ENCODE data around the gene DNAH9. TPM values are rescaled to one million over a fixed set of nuclear protein-coding genes. Genes with fewer than 3 reads are reported as not detected.

DNAH9 gene
- total and polyA plus RNA-seq, 11 donors, result 0.07 to 2.3 (median 0.49) TPM; not detected in 7

DNA sequence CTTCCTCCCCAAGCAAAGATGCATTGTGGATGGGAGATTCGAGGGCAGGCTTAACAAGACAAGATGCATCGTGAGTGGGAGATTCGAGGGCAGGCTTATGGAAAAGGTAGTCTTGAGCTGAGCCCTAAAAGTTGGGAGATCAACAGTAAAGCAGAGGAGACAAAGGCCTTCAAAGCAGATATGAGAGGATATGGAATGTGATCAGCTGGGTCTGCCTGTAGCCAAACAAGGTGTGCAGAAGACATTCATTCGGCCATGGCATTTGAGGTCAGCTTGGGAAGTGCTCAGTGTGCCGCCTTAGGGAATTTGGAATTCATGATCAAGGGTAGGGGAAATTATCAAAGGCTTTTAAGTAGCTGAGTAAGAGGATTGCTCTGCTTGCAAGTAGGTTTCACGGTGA lies 39.5 kb downstream of the DNAH9 start:
- no peaks in the 10 kb centered on the region for H3K4me1 ChIP-seq
- TF ChIP-seq, protein P1, sequence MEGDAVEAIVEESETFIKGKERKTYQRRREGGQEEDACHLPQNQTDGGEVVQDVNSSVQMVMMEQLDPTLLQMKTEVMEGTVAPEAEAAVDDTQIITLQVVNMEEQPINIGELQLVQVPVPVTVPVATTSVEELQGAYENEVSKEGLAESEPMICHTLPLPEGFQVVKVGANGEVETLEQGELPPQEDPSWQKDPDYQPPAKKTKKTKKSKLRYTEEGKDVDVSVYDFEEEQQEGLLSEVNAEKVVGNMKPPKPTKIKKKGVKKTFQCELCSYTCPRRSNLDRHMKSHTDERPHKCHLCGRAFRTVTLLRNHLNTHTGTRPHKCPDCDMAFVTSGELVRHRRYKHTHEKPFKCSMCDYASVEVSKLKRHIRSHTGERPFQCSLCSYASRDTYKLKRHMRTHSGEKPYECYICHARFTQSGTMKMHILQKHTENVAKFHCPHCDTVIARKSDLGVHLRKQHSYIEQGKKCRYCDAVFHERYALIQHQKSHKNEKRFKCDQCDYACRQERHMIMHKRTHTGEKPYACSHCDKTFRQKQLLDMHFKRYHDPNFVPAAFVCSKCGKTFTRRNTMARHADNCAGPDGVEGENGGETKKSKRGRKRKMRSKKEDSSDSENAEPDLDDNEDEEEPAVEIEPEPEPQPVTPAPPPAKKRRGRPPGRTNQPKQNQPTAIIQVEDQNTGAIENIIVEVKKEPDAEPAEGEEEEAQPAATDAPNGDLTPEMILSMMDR (IDR thresholded peaks at IDR 0.05), result no peak
- no peak for TF ChIP-seq POLR2A (IDR thresholded peaks at IDR 0.05)
- no peak for ATAC-seq

DNA sequence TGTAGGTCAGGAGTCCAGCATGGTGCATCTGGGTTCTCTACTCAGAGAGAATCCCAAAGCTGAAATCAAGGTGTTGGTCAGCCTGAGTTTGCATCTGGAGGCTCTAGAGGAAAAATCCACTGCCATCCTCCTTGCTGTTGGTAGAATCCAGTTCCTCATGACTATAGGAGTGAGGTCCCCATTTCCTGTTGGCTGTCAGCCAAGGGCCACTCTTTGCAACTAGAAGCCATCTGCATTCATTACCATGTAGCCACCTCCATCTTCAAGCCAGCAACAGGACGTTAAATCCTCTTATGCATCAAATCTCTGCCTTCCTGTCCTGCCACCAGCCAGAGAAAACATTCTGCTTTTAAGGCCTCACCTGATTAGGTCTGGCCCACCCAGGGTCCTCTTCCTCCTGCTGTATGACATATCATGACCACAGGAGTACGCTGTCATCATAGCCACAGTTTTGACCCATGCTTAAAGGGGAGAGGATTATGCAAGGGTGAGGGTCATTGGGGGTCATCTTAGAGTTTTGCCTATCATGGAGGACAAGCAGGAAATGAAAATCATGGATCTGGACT lies 40.5 kb downstream of the DNAH9 start:
- 76 to 92% (median 80%) methylated on average over 2 of the region's 2 CpGs for WGBS, 4 donors
- Histone ChIP-seq H3K27me3 (peaks cover 0 to 23% (median 0%) of the 10 kb centered on the region in 9 donors), H3K36me3 (no peaks in the 10 kb centered on the region), H3K9me3 (no peaks in the 10 kb centered on the region), H3K4me3 (no peak overlapping the region), H3K4me1 (no peaks in the 10 kb centered on the region), H3K27ac (no peak overlapping the region)
- DNase-seq (no peak), ATAC-seq (no peak)
- no peak for TF ChIP-seq POLR2A (IDR thresholded peaks at IDR 0.05)
- TF ChIP-seq, protein P1 (IDR thresholded peaks at IDR 0.05), result no peak
- intact Hi-C loops (cut with DNase I), result loop anchor here in 1 of 10 donors (10.0 kb wide), 1 partner anchor 764 kb away; no protein-coding TSS in a partner anchor

More for the DNA sequence above, 39.5 kb downstream of the DNAH9 start:
- no peak overlapping the region for H3K27ac ChIP-seq
- intact Hi-C loops (cut with DNase I), result loop anchor here in 1 of 10 donors (10.0 kb wide), 1 partner anchor 763 kb away; no protein-coding TSS in a partner anchor
- no peak overlapping the region for H3K4me3 ChIP-seq
- peaks cover 0 to 22% (median 0%) of the 10 kb centered on the region in 9 donors for H3K27me3 ChIP-seq
- WGBS, 4 donors, result 73 to 89% (median 87%) methylated on average over 6 of the region's 6 CpGs
- H3K36me3 ChIP-seq, result no peaks in the 10 kb centered on the region
- no peaks in the 10 kb centered on the region for H3K9me3 ChIP-seq
- no peak for DNase-seq

DNA sequence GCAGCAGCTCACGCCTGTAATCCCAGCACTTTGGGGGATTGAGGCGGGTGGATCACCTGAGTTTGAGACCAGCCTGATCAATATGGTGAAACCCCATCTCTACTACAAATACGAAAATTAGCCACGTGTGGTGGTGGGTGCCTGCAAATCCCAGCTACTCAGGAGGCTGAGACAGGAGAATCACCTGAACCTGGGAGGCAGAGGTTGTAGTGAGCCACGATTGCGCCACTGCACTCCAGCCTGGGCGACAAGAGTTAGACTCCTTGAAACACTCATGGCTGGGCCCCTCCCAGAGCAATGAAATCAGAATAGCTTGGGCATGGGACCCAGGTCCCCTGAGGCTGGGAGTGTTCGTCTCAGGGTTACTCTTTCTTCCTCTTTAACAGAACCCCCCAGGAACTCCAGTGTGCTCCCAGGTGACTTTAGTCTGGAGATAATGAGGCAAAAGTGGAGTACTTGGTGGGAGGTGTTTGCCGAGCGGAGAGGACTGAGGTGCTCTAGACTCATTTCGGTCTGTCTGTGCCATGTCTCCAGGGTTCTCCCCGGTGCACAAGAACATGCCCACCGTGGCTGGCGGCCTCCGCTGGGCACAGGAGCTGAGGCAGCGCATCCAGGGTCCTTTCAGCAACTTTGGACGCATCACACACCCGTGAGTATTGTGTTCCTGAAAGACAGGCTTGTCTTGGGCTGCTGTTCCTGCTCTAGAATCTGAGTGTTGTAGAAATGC lies 41.6 kb downstream of the DNAH9 start:
- no peaks in the 10 kb centered on the region for H3K36me3 ChIP-seq
- peaks cover 0 to 15% (median 0%) of the 10 kb centered on the region in 9 donors for H3K27me3 ChIP-seq
- WGBS, 4 donors, result 82 to 89% (median 87%) methylated on average over 18 of the region's 18 CpGs
- H3K27ac ChIP-seq, result no peak overlapping the region
- TF ChIP-seq POLR2A (IDR thresholded peaks at IDR 0.05), result no peak
- TF ChIP-seq, protein P1 (IDR thresholded peaks at IDR 0.05), result no peak
- no peak for ATAC-seq
- H3K4me3 ChIP-seq, result no peak overlapping the region
- intact Hi-C loops (cut with DNase I), result loop anchor here in 6 of 10 donors (10.0 kb wide), 3 partner anchors 55 to 765 kb away; no protein-coding TSS in a partner anchor
- H3K9me3 ChIP-seq, result no peaks in the 10 kb centered on the region
- H3K4me1 ChIP-seq, result peaks cover 0 to 7% (median 0%) of the 10 kb centered on the region in 12 donors
- no peak for DNase-seq

DNA sequence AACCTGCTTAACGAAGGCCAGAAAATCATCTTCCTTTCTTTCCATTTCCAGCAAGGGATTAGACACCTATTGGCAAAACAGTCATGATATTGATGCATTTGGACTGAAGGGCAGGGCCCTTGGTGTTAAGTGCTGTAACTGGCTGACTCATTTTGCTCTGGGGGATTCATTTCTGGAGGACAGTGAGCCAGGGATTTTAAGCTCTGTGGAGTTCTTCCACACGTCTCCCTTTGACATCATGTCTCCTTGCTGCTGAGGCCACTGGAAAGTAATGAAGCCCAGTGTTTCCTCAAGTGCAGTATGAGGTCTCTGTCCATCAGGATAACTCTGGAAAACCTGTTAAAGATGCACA lies 42.2 kb downstream of the DNAH9 start:
- no peak for ATAC-seq
- Histone ChIP-seq H3K27ac (no peak overlapping the region), H3K4me1 (peaks cover 0 to 7% (median 0%) of the 10 kb centered on the region in 12 donors), H3K36me3 (no peaks in the 10 kb centered on the region), H3K9me3 (no peaks in the 10 kb centered on the region), H3K27me3 (peaks cover 0 to 15% (median 0%) of the 10 kb centered on the region in 9 donors), H3K4me3 (no peak overlapping the region)
- DNase-seq, result no peak
- 46 to 57% (median 55%) methylated on average over 2 of the region's 2 CpGs for WGBS, 4 donors
- intact Hi-C loops (cut with DNase I), result loop anchor here in 5 of 10 donors (10.0 kb wide), 3 partner anchors 56 to 766 kb away; no protein-coding TSS in a partner anchor
- TF ChIP-seq POLR2A (IDR thresholded peaks at IDR 0.05), result no peak
- TF ChIP-seq, protein P1 (IDR thresholded peaks at IDR 0.05), result no peak
